ENCODE data around the gene CUEDC1.
A peak's percentile ranks its signal among the peaks of the same experiment; 100 is the strongest.
"Not testable (repeated sequence)": the region's sequence is repeated elsewhere in the genome, so short reads cannot be mapped to it uniquely, and the experiment has no call there.

Gene CUEDC1

DNA sequence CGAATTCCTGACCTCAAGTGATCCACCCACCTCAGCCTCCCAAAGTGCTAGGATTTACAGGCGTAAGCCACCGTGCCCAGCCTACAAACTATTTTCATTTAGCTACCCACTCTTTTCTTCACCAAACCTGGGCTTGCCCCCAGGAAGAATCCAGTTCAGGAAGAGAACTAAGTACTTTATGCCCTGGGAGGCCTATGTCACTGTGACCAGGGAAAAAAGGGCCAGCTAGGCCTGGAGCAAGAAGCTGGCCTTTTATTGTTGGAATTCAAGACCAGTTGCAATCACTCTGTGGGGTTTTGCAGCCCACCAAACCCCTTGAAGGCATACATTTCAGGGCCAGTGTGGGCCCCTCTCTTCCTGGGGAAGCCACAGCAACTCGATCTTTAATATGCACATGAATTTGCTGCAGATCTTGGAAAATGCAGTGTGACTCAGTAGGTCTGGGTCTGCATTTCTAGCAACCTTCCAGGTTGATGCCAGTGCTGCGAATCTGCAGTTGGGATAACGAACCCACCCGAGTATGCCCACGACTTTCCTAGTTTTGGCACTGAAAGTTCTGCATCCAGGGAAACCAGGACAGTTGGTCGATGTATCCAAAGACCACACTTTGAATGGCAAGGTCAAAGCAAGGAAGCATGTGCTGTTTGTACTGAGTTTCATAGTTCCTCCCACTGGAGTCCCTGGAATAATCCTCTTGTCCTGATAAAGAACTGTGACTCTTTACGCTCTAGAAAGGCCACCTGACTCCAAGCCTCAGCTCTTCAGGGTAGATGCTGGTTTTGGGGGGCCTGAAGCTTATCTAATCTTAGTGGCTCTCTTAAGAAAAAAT, 98.2 kb downstream of the CUEDC1 start:
- DNase-seq = no peak

DNA sequence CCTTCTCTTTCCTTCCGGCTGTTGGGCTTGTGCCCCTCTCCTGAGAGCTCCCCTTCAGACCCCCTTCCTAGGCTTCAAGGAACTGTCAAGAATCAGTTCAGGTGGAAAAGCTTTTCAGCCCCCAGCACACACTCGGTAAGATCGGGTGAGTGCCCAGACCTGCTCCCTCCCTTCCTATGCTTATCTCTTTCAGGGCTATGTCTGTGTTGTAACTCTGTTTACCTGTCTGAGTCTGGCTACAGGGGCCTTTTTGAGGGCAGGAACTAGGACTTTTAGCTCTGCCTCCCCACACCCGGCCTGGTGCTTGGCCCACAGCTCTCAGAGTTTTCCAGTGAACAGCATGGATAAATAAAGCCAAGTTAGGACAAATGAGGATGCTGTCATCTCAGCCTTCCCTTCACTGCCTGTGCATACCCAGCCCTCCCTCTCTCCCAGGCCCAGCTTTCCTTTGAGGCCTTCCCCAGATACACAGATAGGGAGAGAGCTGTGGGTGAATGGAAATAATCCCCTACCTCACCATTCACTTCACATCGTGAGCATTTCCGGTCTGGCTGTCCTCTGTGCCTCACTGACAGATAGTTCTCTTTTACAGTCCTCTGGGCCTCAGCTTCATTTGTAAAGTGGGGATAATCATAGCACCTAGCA, 99.7 kb downstream of the CUEDC1 start:
- no peak for DNase-seq

DNA sequence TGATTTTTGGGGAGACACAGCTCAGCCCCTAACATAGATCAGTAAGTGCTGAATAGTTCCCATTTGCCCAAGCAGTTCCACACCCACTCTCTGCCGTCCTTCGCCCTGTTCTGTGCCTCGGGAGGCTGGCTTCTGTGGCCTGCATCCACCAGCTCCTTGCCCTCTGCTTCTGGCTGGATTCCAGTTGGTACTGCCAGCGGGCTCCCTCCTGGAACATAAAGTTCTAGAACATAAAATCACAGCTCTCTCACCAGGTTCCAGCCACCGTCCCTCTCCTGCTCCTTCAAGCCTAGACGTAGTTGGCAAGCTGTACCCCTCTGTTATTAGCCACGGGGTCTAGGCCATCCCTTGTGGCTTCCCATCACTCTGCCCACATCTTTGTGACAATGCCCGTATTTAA, 101.5 kb downstream of the CUEDC1 start:
- DNase-seq = no peak

DNA sequence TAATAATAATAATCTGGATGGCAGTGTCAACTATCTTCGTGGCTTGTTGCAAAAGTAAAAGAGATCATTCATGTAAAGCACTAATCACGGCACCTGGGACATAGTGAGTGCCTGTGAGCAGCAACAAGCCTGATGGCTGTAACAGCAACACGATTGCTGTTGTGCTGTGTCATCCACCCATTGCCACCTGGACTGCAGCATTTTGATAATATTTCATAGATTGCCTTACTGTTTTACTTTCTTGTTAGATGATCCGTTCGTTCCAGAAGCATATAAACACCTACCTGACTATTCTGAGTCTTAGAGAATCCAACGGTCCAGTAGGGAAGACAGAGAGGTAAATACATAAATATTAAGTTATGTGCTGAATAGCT, 102.3 kb downstream of the CUEDC1 start:
- no peak for DNase-seq

DNA sequence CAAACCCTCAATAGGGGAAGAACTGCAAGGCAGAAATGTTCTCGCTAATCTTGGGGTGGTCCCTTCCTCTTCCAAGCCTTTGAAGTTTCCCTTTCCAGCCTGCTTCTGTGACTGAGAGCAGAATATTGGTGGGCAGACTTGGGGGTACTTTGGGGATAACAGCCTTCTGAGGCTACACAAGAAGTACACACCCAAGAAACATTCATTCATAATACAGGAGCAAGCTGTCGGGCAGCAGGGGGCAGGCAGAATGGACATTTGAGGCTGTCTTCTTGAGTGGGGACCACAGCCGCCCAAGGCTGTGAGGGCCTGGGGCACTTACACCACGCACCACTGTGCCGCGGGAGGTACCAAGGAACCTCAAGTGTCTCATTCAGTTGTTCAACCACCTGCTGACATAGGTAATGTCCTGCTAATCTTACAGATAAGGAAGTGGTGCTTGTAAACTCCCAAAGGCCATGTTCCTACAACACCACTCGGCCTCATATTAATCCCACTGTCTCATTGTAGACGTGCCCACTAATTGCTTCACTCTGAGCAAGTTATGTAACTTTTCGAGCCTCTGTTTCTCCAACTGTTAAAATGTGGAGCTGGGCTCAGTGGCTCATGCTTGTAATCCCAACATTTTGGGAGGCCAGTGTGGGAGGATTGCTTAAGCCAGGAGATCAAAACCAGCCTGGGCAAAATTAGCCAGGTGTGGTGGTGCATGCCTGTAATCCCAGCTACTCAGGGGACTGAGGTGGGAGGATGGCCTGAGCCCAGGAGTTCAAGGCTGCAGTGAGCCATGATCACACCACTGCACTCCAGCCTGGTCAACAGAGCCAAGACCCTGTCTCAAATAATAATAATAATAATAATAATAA, 102.9 kb downstream of the CUEDC1 start:
- no peak for DNase-seq

DNA sequence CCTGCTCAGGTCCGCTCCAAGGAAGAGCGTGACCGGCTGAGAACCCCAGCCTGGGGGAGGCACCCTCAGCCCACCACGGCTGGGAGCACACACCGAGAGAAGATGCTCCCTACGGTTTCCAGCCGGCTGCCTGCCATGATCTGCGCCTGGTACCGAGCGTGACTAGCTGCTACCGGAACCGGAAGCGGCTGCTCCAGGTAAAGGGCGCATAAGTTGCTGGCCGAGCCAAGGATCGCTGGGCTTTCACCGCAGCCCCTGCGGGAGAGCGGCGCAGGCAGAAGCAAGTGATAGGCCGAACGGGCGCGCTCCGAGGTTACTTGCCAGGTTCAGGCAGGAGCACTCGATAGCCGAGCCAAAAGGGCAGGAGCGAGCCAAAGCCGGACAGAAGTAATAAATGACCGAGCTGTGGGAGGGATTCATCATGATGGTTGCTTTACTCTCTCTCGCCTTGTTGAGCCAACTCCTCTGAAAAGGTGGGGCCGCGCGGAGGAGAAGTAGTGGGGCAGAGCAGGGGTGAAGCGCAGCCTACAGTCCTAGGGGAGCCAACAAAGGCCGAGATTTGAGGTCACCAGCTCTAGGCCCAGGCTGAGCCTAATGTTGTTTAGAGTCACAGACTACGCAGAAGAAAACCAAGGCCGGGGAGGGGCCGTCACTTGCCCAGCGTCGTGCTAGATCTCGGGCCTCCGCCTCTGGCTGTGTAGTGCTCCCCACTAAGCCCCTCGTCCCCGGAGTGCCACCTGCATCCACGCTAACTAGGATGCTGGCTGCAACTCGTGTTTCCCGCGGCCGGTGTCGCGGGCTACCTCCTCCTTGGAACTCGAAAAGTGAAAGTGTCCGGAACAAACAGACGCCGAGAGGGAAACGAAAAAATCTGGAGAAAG, 105.1 kb downstream of the CUEDC1 start, which contains the start of gene MRPS23:
MRPS23 (minus strand) TSS at position 171 of the 881 bp plus-strand sequence; CDS start at position 137, 34 bp downstream.
- peak; percentile 97 for DNase-seq

DNA sequence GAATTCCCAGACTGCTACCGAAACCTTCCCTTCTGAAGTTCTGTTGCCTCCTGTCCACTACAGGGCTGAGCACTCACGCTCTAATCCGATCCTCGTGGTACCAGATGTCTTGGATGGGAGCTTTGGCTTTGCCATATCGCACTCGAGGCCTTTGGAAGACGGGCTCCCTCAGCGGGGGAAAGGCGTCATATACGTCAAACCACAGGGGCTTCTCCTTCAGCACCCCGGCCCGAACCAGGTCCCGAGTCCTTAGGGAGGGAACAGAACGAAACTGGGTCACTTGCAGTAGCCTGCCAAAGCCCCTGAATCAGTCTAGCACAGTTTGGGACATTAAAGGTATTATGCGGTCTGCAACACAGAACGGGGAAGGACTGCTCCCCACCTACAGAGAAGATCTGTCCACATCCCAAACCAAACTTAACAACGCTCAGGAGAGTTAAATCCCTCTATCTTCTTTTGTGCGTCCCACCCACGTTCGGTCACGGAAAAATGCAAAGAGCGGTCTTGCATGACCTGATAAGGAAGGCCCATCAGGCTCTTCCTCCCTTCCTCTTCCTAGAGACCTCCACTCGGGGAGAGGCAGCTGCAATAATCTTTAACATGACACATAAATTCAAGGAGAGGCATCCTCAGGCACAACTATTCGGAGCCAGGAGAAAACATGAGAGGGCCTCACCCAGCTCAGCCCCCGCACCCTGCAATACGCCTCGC, 105.9 kb downstream of the CUEDC1 start:
- no peak for DNase-seq

DNA sequence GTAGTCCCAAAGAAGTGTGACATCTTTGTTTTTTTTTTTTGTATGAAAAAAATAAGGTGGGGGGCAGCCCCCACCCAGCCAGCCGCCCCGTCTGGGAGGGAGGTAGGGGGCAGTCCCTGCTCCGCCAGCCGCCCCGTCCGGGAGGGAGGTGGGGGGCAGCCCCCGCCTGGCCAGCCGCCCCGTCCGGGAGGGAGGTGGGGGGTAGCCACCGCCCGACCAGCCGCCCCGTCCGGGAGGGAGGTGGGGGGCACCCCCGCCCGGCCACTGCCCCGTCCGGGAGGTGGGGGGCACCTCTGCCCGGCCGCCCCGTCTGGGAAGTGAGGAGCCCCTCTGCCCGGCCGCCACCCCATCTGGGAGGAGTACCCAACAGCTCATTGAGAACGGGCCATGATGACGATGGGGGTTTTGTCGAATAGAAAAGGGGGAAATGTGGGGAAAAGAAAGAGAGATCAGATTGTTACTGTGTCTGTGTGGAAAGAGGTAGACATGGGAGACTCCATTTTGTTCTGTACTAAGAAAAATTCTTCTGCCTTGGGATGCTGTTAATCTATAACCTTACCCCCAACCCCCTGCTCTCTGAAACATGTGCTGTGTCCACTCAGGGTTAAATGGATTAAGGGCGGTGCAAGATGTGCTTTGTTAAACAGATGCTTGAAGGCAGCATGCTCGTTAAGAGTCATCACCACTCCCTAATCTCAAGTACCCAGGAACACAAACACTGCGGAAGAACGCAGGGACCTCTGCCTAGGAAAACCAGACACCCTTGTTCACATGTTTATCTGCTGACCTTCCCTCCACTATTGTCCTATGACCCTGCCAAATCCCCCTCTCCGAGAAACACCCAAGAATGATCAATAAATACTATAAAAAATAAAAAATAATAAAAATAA, 108.9 kb downstream of the CUEDC1 start:
- not testable (repeated sequence) for DNase-seq

DNA sequence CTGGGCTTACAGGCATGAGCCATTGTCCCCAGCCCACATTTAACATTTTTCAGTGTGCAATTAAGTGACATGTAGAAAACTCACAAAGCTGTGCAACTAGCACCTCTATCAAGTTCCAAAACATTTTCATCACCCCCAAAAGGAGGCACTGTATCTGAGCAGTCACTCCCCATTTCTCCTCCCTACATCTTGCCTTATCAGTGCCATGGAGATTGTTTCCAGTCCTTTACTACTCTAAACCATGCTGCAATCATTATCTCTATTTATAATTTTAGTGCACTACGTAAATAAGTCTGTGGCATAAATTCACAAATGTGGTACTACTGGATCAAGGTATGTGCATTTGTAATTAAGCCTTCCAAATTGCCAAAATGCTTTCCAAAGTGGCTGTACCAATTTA, 112.9 kb downstream of the CUEDC1 start:
- no peak for DNase-seq

DNA sequence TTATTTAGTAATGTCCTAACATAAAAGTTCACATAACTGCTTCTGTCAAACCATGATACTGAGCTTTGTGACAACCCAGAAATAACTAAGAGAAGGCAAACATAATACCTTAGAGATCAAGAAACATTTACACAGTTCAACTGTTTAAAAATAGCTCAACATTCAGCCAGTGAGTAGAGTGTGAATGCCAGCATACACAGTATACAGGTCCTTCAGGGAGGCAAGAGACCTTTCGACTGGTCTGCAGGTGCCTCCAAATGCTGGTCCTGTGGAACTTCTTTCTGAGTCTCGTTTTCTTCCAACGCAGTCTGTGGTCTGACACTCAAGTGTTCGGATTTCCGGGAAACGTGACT, 115.7 kb downstream of the CUEDC1 start:
- no peak for DNase-seq

DNA sequence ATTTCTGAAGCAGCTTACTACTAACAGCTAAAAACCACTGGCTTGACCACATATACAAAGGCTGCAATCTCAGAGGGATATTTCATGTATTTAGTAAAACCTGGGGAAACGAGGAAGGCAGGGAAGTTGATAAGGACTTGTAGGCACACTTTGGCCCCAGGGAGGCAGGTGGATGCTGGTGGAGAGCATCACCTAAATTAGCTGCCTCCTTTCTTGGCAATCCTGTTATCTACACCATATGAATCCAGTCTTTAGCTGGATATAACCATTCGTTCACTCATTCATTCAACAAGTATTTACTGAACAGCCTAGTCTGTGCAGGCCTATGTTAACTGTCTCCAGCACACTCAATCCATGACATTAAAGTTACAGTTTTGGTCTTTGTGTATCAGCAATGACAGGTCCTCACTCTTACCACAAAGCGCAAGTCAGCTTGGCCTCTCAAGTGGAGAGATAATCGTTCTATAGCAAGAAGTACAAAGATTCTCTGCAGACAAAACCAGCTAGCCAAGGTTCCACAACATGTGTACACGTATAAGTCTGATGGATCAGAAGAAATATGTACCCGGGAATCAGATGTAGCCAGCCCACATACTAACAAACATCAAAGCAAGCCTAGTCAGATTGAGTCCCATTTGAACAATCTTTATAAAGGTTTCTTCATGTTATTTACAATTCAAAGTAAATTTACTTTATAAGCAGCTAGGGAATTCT, 116.2 kb downstream of the CUEDC1 start:
- DNase-seq = no peak

DNA sequence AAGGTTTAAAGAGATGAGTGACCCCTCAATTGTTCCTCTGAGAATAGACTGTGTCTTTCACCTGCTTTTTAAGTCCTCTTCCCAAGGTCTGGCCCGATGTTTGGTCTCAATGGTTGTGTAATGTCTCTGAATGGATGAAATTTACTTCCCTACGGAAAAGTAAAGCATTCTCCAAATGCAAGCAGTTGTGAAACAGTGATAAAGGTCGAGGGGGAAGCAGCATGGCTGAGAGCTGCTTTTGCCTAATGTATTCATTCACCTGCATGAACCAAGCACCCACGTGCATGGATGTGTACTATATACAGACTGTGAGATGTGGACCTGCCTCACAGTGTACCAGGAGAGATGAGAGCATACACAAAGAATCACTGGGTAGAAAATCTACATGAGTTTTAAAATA, 116.8 kb downstream of the CUEDC1 start:
- DNase-seq = no peak

DNA sequence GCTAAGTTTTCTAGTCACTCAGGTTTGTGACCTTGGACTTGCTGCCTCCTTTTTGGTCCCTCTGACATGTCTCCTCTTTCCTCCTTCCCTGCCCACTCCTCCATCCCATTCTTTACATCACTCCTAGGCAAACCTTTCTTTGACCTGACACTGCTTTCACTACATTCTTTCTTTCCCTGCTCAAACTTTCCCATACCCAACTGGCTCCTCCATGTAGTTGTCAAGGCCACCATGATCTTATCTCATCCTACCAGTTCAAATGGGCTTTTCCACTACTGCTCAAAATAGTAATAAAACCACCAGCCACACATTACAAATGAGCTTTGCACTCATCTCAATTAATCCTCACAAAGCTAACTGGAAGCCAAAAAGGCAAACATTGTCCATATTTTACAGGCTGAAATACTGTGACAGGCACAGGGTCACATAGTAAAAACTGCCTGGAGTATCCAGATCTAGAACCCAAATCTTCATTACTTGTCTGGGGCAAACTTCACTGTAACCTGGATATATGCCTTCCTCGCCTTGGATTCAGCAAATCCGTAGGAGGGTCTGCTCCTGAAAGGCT, 119.8 kb downstream of the CUEDC1 start:
- DNase-seq = no peak

DNA sequence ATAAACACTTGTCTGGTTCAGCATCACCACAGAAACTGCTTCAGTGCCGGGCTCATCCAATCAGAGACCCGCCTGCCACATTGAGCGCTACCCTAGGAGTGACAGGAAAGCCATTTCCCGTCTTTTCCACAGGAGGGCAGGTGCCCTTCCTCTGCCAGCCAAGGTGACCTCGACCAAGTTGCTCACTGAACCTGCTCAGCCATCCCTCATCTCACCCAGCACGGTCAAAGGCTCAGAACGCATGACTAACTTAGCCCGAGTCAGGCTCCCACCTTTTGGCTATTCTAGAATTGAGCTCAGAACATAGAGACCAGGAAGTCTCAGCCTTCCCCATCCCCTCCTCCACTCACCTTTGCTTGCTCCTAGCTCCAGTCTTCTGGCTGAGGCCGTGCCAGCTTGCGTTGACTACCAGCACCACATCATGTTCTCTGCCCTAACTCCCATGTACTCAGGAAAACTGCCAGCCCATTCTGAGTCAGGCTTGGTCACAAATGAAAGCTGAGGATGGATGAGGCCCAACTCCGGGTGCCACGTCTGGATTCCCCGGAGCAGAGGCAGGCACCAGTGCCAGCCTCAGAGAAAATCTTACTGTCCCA, 121.0 kb downstream of the CUEDC1 start:
- DNase-seq = no peak

DNA sequence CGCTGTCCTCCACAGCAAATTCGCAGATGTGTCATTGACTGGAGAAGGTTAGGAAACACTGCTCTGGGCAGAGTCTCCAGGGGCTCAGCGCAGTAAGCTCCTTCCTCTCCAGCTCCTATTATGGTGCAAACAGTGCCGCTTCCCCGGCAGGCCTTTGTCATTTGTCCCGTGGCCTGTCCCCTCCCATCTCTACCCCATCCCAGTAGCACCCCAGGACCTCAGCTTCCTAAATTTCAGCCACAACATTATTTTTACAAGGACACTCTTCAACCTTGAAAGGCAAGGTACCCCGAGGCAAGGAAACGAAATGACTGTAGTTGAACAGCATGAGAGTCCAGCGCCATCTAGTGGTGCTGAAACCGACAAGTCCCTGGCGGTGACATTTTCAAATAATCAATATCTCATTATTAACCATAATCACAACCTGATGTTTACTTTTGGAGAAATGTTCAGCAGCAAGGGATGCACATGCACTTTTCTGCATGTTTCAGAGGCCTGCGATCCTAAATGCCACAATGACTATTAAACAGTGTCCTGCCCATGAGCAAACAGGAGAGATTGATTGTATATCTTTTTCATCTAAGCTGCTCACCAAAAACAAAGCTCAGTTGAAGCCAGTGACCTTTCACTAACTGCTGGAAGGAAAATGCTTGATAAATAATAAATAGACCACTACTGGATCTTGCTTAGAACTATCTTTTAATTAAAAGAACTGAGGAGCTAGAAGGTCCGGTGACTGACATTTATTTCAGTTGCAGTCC, 121.9 kb downstream of the CUEDC1 start:
- DNase-seq = peak; percentile 71

DNA sequence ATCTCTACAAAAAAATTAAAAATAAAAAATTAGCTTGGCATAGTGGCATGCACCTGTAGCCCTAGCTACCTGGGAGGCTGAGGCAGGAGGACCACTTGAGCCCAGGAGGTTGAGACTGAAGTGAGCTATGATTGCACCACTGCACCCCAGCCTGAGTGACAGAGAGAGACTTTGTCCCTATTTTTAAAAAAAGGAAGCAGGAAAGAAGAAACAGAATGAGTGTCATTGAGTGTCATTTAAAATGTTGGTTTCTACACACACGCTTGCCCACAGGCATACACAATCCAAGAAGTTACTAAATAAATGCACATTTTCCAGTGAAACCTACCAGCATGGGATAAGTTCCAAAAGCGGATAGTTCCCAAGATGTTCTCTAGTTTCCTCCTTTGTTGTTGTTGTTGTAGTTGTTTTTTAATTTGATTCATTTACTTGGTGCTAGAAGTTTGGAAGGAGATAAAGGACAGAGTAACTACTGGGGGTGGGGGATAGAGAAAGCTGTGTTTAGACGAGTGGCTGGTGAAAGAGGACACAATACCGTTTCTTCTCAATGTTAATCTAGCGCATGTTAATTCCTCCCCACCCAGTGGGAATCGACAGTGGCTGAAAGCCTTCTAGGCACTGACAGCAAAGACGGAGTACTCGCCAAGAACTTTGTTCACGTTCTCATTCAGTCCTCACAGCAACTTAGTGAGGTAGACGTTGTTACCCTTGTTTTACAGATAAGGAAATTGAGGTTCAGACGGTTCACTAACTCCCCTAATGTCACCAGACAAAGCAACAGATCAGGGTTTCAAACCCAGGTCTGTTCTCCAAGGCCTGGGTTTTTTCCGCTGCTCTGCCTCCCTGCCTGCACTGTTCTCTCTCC, 122.7 kb downstream of the CUEDC1 start:
- DNase-seq = no peak

DNA sequence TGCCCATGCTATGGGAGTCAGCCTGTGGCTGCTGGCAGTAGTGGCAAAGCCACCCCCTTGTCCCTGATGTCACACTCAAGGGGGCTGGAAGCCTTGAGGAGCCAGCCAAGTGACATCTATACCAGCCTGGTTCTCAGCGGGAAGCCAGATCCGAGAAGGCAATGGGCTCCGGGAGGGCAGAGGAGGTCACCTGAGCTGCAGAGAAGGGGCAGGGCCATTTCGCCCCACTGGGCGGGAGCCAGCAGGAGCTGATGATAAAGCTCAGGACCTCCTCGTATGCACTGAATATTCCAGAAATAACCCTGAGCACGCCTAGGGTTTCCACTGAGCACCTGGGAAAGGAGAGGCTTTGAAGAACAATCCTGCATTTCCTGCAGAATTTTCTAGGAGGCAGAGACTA, 124.3 kb downstream of the CUEDC1 start:
- DNase-seq = no peak
